H1 (cell line): ENCODE measurements around the gene ZXDB. TPM values are rescaled to one million over a fixed set of nuclear protein-coding genes. Genes with fewer than 3 reads are reported as not detected.

ENCODE experiments used
- polyA plus RNA-seq, 7 experiments: library from polyadenylated mRNA; depleted of rRNA in 3 of 7; stranded (reverse) in 5 of 7; unstranded in 2 of 7; fragments of >200 nt in 5 of 7; fragments of 200-250 nt in 2 of 7; gene quantifications; 1 replicate in 5 of 7; 2 replicates in 1 of 7; 4 replicates in 1 of 7; pipeline versions ENCODE4 v1.2.1 to v1.2.3, GENCODE V29; 2011 to 2013; ENCODE audit warnings: missing spikeins in 2 of 7, mixed read lengths in 2 of 7
- total RNA-seq: library from RNA; stranded (reverse); fragmentation: NEBNext Ultra II Directional; extraction: Animal tissue kit (Norgen Biotek cat#: 25700); gene quantifications from 2 replicates; pipeline ENCODE4 v1.2.1, GENCODE V29; 2021

Gene ZXDB
- total and polyA plus RNA-seq, 2 of the 8 experiments (the other 6 are each of a cell fraction or from before 2014, with no cell fraction given): 4.0 to 6.7 TPM

Other genes with a start within 250 kb of the ZXDB start
- not detected in 2 replicates for gene NLRP2B, start 88.2 kb downstream of the ZXDB start, total RNA-seq
- not detected in 2 replicates for gene NLRP2B, start 88.2 kb downstream of the ZXDB start, polyA plus RNA-seq (2011; rRNA removed)